GM23338 (cell line): Measurements from ENCODE around the gene NCAPG.
A peak's percentile ranks its signal among the peaks of the same experiment; 100 is the strongest.

ENCODE experiments used
- POLR2AphosphoS5 ChIP-seq: IDR thresholded peaks from 2 replicates; pipeline ENCODE4 v1.6.1; 2016; ENCODE audit warnings: antibody characterized with exemption, low read depth
- TF ChIP-seq, protein P1 (sequence below), 2 experiments: fragments of 200-600 bp in 1 of 2; sonication (generic) in 1 of 2; conservative IDR thresholded peaks; 2 replicates each; pipeline versions ENCODE4 v1.5.1 to v1.6.1; 2016 to 2017; ENCODE audit warnings: antibody characterized with exemption in 2 of 2, low read depth in 2 of 2, mild to moderate bottlenecking in 2 of 2, moderate library complexity in 1 of 2

DNA sequence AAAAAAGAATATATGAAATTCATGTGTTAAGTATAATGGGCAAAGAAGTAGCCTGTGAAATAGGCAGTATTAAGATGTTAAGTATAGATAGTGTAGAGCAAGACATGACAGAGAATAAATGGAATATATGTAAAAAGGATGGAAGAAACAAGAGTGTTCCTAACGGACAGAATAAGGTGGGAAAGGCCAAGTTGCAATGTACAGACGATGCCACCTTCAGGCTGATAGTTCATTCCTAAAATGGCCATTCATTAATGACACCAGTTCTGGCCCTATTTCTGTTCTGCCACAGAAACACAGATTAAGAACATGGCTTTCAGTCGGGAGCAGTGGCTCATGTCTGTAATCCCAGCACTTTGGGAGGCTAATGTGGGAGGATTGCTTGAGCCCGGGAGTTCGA, 24.9 kb upstream of the NCAPG start:
- no peak for TF ChIP-seq POLR2AphosphoS5
- TF ChIP-seq, protein P1, sequence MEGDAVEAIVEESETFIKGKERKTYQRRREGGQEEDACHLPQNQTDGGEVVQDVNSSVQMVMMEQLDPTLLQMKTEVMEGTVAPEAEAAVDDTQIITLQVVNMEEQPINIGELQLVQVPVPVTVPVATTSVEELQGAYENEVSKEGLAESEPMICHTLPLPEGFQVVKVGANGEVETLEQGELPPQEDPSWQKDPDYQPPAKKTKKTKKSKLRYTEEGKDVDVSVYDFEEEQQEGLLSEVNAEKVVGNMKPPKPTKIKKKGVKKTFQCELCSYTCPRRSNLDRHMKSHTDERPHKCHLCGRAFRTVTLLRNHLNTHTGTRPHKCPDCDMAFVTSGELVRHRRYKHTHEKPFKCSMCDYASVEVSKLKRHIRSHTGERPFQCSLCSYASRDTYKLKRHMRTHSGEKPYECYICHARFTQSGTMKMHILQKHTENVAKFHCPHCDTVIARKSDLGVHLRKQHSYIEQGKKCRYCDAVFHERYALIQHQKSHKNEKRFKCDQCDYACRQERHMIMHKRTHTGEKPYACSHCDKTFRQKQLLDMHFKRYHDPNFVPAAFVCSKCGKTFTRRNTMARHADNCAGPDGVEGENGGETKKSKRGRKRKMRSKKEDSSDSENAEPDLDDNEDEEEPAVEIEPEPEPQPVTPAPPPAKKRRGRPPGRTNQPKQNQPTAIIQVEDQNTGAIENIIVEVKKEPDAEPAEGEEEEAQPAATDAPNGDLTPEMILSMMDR (conservative IDR thresholded peaks at IDR 0.05; ENCODE audit: low read depth in 2 of 2) = peak; percentile 18 to 65; a peak in 2 of 4 replicates
